Body of pancreas (tissue), 4 donors: ENCODE data around the gene ZAR1L.

Source experiments
- CTCF ChIP-seq, 7 experiments: fragments of 450-650 bp in 4 of 7; fragments of 200-600 bp in 3 of 7; sonication (generic) in 3 of 7; IDR thresholded peaks; one replicate each; pipeline ENCODE4 v1.5.1; 2016 to 2019; ENCODE audit warnings: antibody characterized with exemption in 7 of 7
- POLR2A ChIP-seq, 3 donors: fragments of 450-650 bp; IDR thresholded peaks; one replicate each; pipeline ENCODE4 v1.6.1; 2016; ENCODE audit warnings: antibody characterized with exemption in 3 of 3, mild to moderate bottlenecking in 2 of 3

GRCh38 chr13:32300920-32301319 lies 14.2 kb downstream of the ZAR1L start:
- no peak for TF ChIP-seq CTCF (IDR thresholded peaks at IDR 0.05)
- no peak for TF ChIP-seq POLR2A (IDR thresholded peaks at IDR 0.05)
